WTC11 (cell line): Measurements from ENCODE around the gene CLPTM1L. TPM values are rescaled to one million over a fixed set of nuclear protein-coding genes. Genes with fewer than 3 reads are reported as not detected.

Experiments used
- ATAC-seq: fragments of 200-7000 bp; cut with Tn5 transposase; 2 replicates; pipeline ENCODE4 v1.10.0; 2021; ENCODE audit warnings: mild to moderate bottlenecking, moderate library complexity
- CTCF ChIA-PET: fragments of 300-600 bp; sonication (Branson Sonifier 250); formaldehyde crosslinking; loops from one replicate; lab custom pipeline; 2021; ENCODE audit warnings: antibody characterized with exemption; lab: Charles Lee
- POLR2A ChIA-PET: fragments of 350-600 bp; sonication (Branson Sonifier 250); formaldehyde crosslinking; loops from one replicate; lab custom pipeline; 2021; ENCODE audit warnings: antibody characterized with exemption; lab: Charles Lee
- DNase-seq: peaks from one replicate; pipeline ENCODE4 v3.0.0; 2021; ENCODE audit warnings: low spot score
- H3K27ac Mint-ChIP-seq: 2 replicates; pipeline ENCODE4 v1.8.0; 2021; ENCODE audit warnings: mixed read lengths
- H3K27me3 Mint-ChIP-seq: 2 replicates; pipeline ENCODE4 v1.8.0; 2021; ENCODE audit warnings: low read depth, mild to moderate bottlenecking, moderate library complexity, mixed read lengths
- H3K36me3 Mint-ChIP-seq: 2 replicates; pipeline ENCODE4 v1.8.0; 2021; ENCODE audit warnings: mixed read lengths
- H3K4me1 Mint-ChIP-seq: 2 replicates; pipeline ENCODE4 v1.8.0; 2022; ENCODE audit warnings: mixed read lengths
- H3K4me3 Mint-ChIP-seq: 2 replicates; pipeline ENCODE4 v1.8.0; 2021; ENCODE audit warnings: mild to moderate bottlenecking, moderate library complexity, mixed read lengths
- H3K9me3 Mint-ChIP-seq: 2 replicates; pipeline ENCODE4 v1.8.0; 2021; ENCODE audit warnings: mixed read lengths
- ATF6 ChIP-seq: sonication (generic); formaldehyde crosslinking; IDR thresholded peaks from 2 replicates; pipeline ENCODE4 v1.8.1; 2023; ENCODE audit warnings: mild to moderate bottlenecking, missing genetic modification reagents
- CBFB ChIP-seq: sonication (generic); formaldehyde crosslinking; IDR thresholded peaks from 2 replicates; pipeline ENCODE4 v1.8.1; 2022; ENCODE audit warnings: mild to moderate bottlenecking, low read depth, missing genetic modification reagents
- CREM ChIP-seq: sonication (generic); formaldehyde crosslinking; IDR thresholded peaks from 2 replicates; pipeline ENCODE4 v1.8.1; 2022; ENCODE audit warnings: mild to moderate bottlenecking, missing genetic modification reagents, moderate library complexity
- CTCF ChIP-seq: fragments of 200-600 bp; IDR thresholded peaks from 2 replicates; pipeline ENCODE4 v1.8.0; 2022; ENCODE audit warnings: antibody characterized with exemption
- ELF4 ChIP-seq: sonication (generic); formaldehyde crosslinking; IDR thresholded peaks from 2 replicates; pipeline ENCODE4 v1.8.1; 2022; ENCODE audit warnings: low read depth, mild to moderate bottlenecking, moderate library complexity, missing genetic modification reagents
- ETV6 ChIP-seq: sonication (generic); formaldehyde crosslinking; IDR thresholded peaks from 2 replicates; pipeline ENCODE4 v1.8.1; 2022; ENCODE audit warnings: mild to moderate bottlenecking, missing genetic modification reagents
- GRHL2 ChIP-seq: fragments of 250-450 bp; sonication (Bioruptor Pico); IDR thresholded peaks from 2 replicates; pipeline ENCODE4 v1.8.0; 2022; ENCODE audit warnings: mild to moderate bottlenecking, moderate library complexity; ENCODE audit not compliant: insufficient replicate concordance, severe bottlenecking
- HMGXB4 ChIP-seq: sonication (generic); formaldehyde crosslinking; IDR thresholded peaks from 2 replicates; pipeline ENCODE4 v1.8.1; 2023; ENCODE audit warnings: mild to moderate bottlenecking, moderate library complexity, missing genetic modification reagents
- MLX ChIP-seq: sonication (generic); formaldehyde crosslinking; IDR thresholded peaks from 2 replicates; pipeline ENCODE4 v1.8.1; 2023; ENCODE audit warnings: mild to moderate bottlenecking, missing genetic modification reagents, moderate library complexity
- ZBTB43 ChIP-seq: sonication (generic); formaldehyde crosslinking; IDR thresholded peaks from 2 replicates; pipeline ENCODE4 v1.8.1; 2023; ENCODE audit warnings: mild to moderate bottlenecking, missing genetic modification reagents
- ZNF281 ChIP-seq: sonication (generic); formaldehyde crosslinking; IDR thresholded peaks from 2 replicates; pipeline ENCODE4 v1.8.0; 2023; ENCODE audit warnings: mild to moderate bottlenecking, missing genetic modification reagents
- ZNF317 ChIP-seq: sonication (generic); formaldehyde crosslinking; IDR thresholded peaks from 2 replicates; pipeline ENCODE4 v1.8.1; 2023; ENCODE audit warnings: low read depth, mild to moderate bottlenecking, moderate library complexity, missing genetic modification reagents, borderline replicate concordance
- ZNF416 ChIP-seq: fragments of 250-450 bp; sonication (Bioruptor Pico); IDR thresholded peaks from 2 replicates; pipeline ENCODE4 v1.9.0; 2021; ENCODE audit warnings: mild to moderate bottlenecking, inconsistent platforms
- ZNF425 ChIP-seq: fragments of 250-450 bp; sonication (Bioruptor Pico); conservative IDR thresholded peaks from 2 replicates; pipeline ENCODE4 v1.9.0; 2021; ENCODE audit warnings: mild to moderate bottlenecking
- ZNF532 ChIP-seq: fragments of 250-450 bp; sonication (Bioruptor Pico); IDR thresholded peaks from 2 replicates; pipeline ENCODE4 v1.9.0; 2021; ENCODE audit warnings: mild to moderate bottlenecking, borderline replicate concordance
- ZSCAN18 ChIP-seq: fragments of 250-450 bp; sonication (Bioruptor Pico); IDR thresholded peaks from 2 replicates; pipeline ENCODE4 v2.1.2; 2022; ENCODE audit warnings: mild to moderate bottlenecking, moderate library complexity
- total RNA-seq: library from RNA; stranded (reverse); gene quantifications from 3 replicates; pipeline ENCODE4 v1.2.3, GENCODE V29; 2021

The CLPTM1L gene
- total RNA-seq, 1 experiment from 2014 or later = 92.8 TPM

GRCh38 chr5:1300581-1301083, 44.3 kb downstream of the CLPTM1L start:
- no peak overlapping the region for H3K27ac Mint-ChIP-seq
- H3K4me1 Mint-ChIP-seq = peaks cover 5% of the 10 kb centered on the region
- ChIA-PET POLR2A (no interaction called here), CTCF (interaction anchor here (1.1 kb wide), 1 partner anchor 318 kb away, joined by 3 read pairs; no protein-coding TSS in a partner anchor)
- DNase-seq = no peak
- peaks cover 11% of the 10 kb centered on the region for H3K9me3 Mint-ChIP-seq
- ATAC-seq = no peak
- no peak for TF ChIP-seq ZSCAN18 (CRISPR knock-in tag)
- no peak for TF ChIP-seq CTCF
- no peak for TF ChIP-seq ELF4 (CRISPR knock-in tag)
- no peak for TF ChIP-seq ZNF317 (CRISPR knock-in tag)
- no peak for TF ChIP-seq ZNF532 (CRISPR knock-in tag)
- TF ChIP-seq ETV6 (CRISPR knock-in tag) = no peak
- no peak for TF ChIP-seq ZNF281 (CRISPR knock-in tag)
- no peak for TF ChIP-seq ZNF425 (CRISPR knock-in tag)
- TF ChIP-seq CREM (CRISPR knock-in tag) = no peak
- TF ChIP-seq ATF6 (CRISPR knock-in tag) = no peak
- no peak for TF ChIP-seq ZNF416 (CRISPR knock-in tag)
- no peak for TF ChIP-seq GRHL2
- no peak for TF ChIP-seq ZBTB43
- no peak for TF ChIP-seq HMGXB4
- no peak for TF ChIP-seq CBFB (CRISPR knock-in tag)
- TF ChIP-seq MLX (CRISPR knock-in tag) = no peak
- no peaks in the 10 kb centered on the region for H3K36me3 Mint-ChIP-seq
- H3K27me3 Mint-ChIP-seq = peaks cover 12% of the 10 kb centered on the region
- no peak overlapping the region for H3K4me3 Mint-ChIP-seq
